ENCODE measurements around the gene CCSER2.

DNA sequence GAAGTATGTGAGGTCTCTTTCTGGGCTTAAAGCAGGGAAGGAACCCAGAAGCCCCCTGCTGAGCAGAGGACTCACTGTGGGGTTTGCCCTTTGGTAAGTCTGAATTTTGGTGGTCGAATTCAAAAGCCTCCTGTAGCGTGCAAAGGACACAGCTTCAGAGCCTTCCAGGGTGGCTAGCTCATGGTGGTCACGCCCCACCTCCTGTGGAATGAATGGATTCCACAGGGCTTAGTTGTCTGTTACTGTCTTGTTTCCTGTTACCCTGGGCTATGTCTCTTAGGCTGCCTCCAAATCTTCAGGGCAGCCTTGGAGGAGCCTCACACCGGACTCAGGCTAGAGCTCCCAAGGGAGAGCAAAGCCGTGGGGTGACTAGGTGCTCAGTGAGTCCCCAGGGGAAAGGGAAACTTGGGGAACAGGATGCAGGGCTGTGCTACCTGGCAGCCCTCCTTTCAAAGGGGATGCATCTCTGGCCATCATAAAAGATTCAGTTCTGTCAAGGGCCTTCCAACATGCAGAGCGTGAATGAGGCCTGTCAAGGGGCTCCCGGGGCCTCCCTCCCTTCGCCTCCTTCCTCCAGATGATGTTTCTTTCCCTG is 211.7 kb downstream of the CCSER2 start:
- TF ChIP-seq CTCF (IDR thresholded peaks at IDR 0.05) (no peak), CHD2 (IDR thresholded peaks at IDR 0.05; ENCODE audit: low read length, partially characterized antibody) (no peak), SMC3 (IDR thresholded peaks at IDR 0.05; ENCODE audit: low read depth, low read length) (no peak), TCF12 (IDR thresholded peaks at IDR 0.05) (peak; percentile 18; the same call in 1 of the 2 replicates)

Data from SK-N-SH (cell line).